Astrocyte (in vitro differentiated cells and primary cell): Measurements from ENCODE around the gene COPS3. TPM values are rescaled to one million over a fixed set of nuclear protein-coding genes. Genes with fewer than 3 reads are reported as not detected.

Experiments
- DNase-seq: peaks from one replicate; pipeline ENCODE4 v3.0.0-alpha.2; 2010; ENCODE audit warnings: low read depth
- FAIRE-seq: peaks from 2 replicates; lab custom pipeline; 2011; peaks lifted over from hg19 to GRCh38; lab: Jason Lieb, UNC
- H2AFZ ChIP-seq: 2 replicates; pipeline ENCODE4 v1.6.0; 2012; ENCODE audit warnings: low read depth, low read length, inconsistent platforms
- H3K27ac ChIP-seq: 2 replicates; pipeline ENCODE4 v1.5.1; 2011; ENCODE audit warnings: low read depth, low read length, inconsistent platforms
- H3K27me3 ChIP-seq: 2 replicates; pipeline ENCODE4 v1.6.0; 2011; ENCODE audit warnings: low read length, inconsistent platforms; ENCODE audit not compliant: insufficient read depth
- H3K36me3 ChIP-seq: 2 replicates; pipeline ENCODE4 v1.5.1; 2011; ENCODE audit warnings: low read length, inconsistent platforms; ENCODE audit not compliant: insufficient read depth
- H3K4me1 ChIP-seq: 2 replicates; pipeline ENCODE4 v1.5.1; 2011; ENCODE audit warnings: low read length, inconsistent platforms; ENCODE audit not compliant: insufficient read depth
- H3K4me2 ChIP-seq: 2 replicates; pipeline ENCODE4 v1.6.0; 2012; ENCODE audit warnings: low read length, inconsistent platforms
- H3K4me3 ChIP-seq: 2 replicates; pipeline ENCODE4 v1.5.1; 2011; ENCODE audit warnings: low read depth, mild to moderate bottlenecking, low read length, inconsistent platforms; ENCODE audit not compliant: insufficient read depth
- H3K79me2 ChIP-seq: 2 replicates; pipeline ENCODE4 v1.6.0; 2012; ENCODE audit warnings: mild to moderate bottlenecking, low read length, inconsistent platforms; ENCODE audit not compliant: insufficient read depth
- H3K9ac ChIP-seq: 2 replicates; pipeline ENCODE4 v1.6.0; 2012; ENCODE audit warnings: mild to moderate bottlenecking, low read length, inconsistent platforms
- H3K9me3 ChIP-seq: 2 replicates; pipeline ENCODE4 v1.5.1; 2012; ENCODE audit warnings: low read depth, mild to moderate bottlenecking, low read length, inconsistent platforms; ENCODE audit not compliant: insufficient read depth
- H4K20me1 ChIP-seq: 2 replicates; pipeline ENCODE4 v1.6.0; 2012; ENCODE audit warnings: low read length, inconsistent platforms; ENCODE audit not compliant: insufficient read depth
- H3K27ac Mint-ChIP-seq: one replicate; pipeline ENCODE4 v1.8.0; 2021; ENCODE audit warnings: mild to moderate bottlenecking, mixed read lengths; ENCODE audit not compliant: unreplicated experiment
- H3K27me3 Mint-ChIP-seq: one replicate; pipeline ENCODE4 v1.8.0; 2021; ENCODE audit warnings: low read depth, mixed read lengths; ENCODE audit not compliant: unreplicated experiment
- H3K36me3 Mint-ChIP-seq: one replicate; pipeline ENCODE4 v1.8.0; 2021; ENCODE audit warnings: low read depth, mixed read lengths; ENCODE audit not compliant: unreplicated experiment
- H3K4me1 Mint-ChIP-seq: one replicate; pipeline ENCODE4 v1.8.0; 2021; ENCODE audit warnings: low read depth, mixed read lengths; ENCODE audit not compliant: unreplicated experiment
- H3K4me3 Mint-ChIP-seq: one replicate; pipeline ENCODE4 v1.8.0; 2021; ENCODE audit warnings: mild to moderate bottlenecking, moderate library complexity, mixed read lengths; ENCODE audit not compliant: unreplicated experiment
- H3K9me3 Mint-ChIP-seq: one replicate; pipeline ENCODE4 v1.8.0; 2021; ENCODE audit warnings: mild to moderate bottlenecking, mixed read lengths; ENCODE audit not compliant: unreplicated experiment
- CTCF ChIP-seq: IDR thresholded peaks from 2 replicates; pipeline ENCODE4 v1.5.1; 2011; ENCODE audit warnings: low read depth, mild to moderate bottlenecking, inconsistent platforms, low read length, moderate library complexity; ENCODE audit not compliant: insufficient read depth
- EZH2 ChIP-seq: IDR thresholded peaks from 2 replicates; pipeline ENCODE4 v1.6.1; 2012; ENCODE audit warnings: mild to moderate bottlenecking, low read length, inconsistent platforms; ENCODE audit not compliant: insufficient read depth
- total RNA-seq: library from RNA; stranded (reverse); gene quantifications from 2 replicates; pipeline ENCODE4 v1.2.1, GENCODE V29; 2021

COPS3 gene
- total RNA-seq, 1 donor from 2014 or later = 76.8 TPM

- Mint-ChIP-seq H3K4me1 (no peaks in the 10 kb centered on the region), H3K4me3 (no peak overlapping the region), H3K27ac (no peak overlapping the region), H3K9me3 (no peaks in the 10 kb centered on the region), H3K27me3 (peaks cover 13% of the 10 kb centered on the region), H3K36me3 (peaks cover 6% of the 10 kb centered on the region)
- no peaks in the 10 kb centered on the region for H3K36me3 ChIP-seq
- TF ChIP-seq CTCF (no peak), EZH2 (no peak)
- H3K9me3 ChIP-seq = no peaks in the 10 kb centered on the region
- no peak overlapping the region for H3K27ac ChIP-seq
- H3K4me2 ChIP-seq = peak overlapping the region; percentile 93
- H3K27me3 ChIP-seq = no peaks in the 10 kb centered on the region
- peak; percentile 30 for DNase-seq
- H3K4me3 ChIP-seq = peak overlapping the region; percentile 63
- peak overlapping the region; percentile 86 for H2AFZ ChIP-seq
- H4K20me1 ChIP-seq = peaks cover 11% of the 10 kb centered on the region
- no peak for FAIRE-seq
- peaks cover 22% of the 10 kb centered on the region for H3K4me1 ChIP-seq
- no peaks in the 10 kb centered on the region for H3K79me2 ChIP-seq
- peak overlapping the region; percentile 76 for H3K9ac ChIP-seq
These were observed 75.5 kb downstream of the COPS3 start for GRCh38 chr17:17205368-17206123.

- TF ChIP-seq CTCF = no peak
- Mint-ChIP-seq H3K36me3 (peaks cover 6% of the 10 kb centered on the region), H3K4me3 (no peak overlapping the region), H3K27ac (no peak overlapping the region), H3K27me3 (peaks cover 13% of the 10 kb centered on the region), H3K9me3 (no peaks in the 10 kb centered on the region), H3K4me1 (no peaks in the 10 kb centered on the region)
- H2AFZ ChIP-seq = no peak overlapping the region
- peak overlapping the region; percentile 93 for H3K4me2 ChIP-seq
- peak overlapping the region; percentile 76 for H3K9ac ChIP-seq
- H4K20me1 ChIP-seq = peaks cover 11% of the 10 kb centered on the region
- H3K4me1 ChIP-seq = peaks cover 22% of the 10 kb centered on the region
- no peaks in the 10 kb centered on the region for H3K27me3 ChIP-seq
- FAIRE-seq (no peak), DNase-seq (no peak)
- no peak overlapping the region for H3K27ac ChIP-seq
- H3K79me2 ChIP-seq = no peaks in the 10 kb centered on the region
- H3K4me3 ChIP-seq = peak overlapping the region; percentile 63
- no peaks in the 10 kb centered on the region for H3K9me3 ChIP-seq
- no peaks in the 10 kb centered on the region for H3K36me3 ChIP-seq
These were observed 76.3 kb downstream of the COPS3 start for GRCh38 chr17:17204635-17205231.
